Endometrial microvascular endothelial cells (primary cell): ENCODE data around the gene HOXA9. TPM values are rescaled to one million over a fixed set of nuclear protein-coding genes. Genes with fewer than 3 reads are reported as not detected.

Experiments used
- in situ Hi-C: cut with HindIII; loops from 2 replicates; pipeline ENCODE4 v1.10.0; 2017; ENCODE audit warnings: low sequenced_read_pairs, low pct_unique_long_range_greater_than_20kb; ENCODE audit errors: inconsistent ontology term
- total RNA-seq: library from RNA; depleted of rRNA; stranded (reverse); fragments of >200 nt; gene quantifications from one replicate; pipeline ENCODE4 v1.2.3, GENCODE V29; 2015; ENCODE audit errors: inconsistent ontology term

The HOXA9 gene
- total RNA-seq, 1 donor from 2014 or later: 47.0 TPM

GRCh38 chr7:27124902-27125689, 40.2 kb downstream of the HOXA9 start:
- in situ Hi-C loops: loop anchor here (5.0 kb wide), 1 partner anchor 33 kb away; no protein-coding TSS in a partner anchor

DNA sequence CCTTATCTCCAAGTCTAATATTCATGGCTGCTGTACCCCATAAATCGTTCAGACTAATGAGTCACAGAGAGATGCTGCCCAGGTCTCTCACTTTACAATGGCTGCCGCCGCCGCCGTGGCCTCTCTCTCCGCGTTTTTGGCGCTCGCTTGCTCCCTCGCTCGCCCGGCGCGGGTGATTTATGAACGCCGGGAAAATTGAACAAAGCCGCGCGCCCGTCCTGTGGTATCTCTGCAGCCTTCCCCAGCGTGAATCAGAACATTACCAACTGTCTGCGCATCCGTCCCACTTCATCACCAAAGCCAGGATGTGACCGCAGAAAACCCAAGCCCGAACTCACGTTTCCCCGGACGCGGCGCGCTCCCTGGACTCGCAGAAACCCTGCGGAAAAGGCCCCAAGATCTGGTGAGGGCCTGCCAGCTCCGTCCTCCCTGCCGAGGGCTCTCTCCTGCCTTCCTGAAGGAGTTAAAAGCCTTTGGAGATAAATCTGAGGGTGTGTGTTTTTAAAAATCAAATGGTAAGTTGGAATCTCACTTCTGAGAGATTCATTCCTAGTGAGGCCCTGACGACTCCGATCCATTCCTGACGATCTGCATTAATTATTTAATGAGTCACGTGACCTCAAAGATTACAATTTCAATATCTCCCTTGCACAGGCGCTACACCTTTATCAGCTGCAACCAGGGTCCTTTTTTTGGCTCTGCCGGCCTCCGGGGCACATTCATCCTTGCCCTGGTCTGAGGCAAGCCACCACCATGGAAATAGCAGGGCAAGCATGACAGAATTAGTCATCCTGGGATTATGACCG, 41.0 kb downstream of the HOXA9 start:
- in situ Hi-C loops: no loop called here

GRCh38 chr7:27123477-27124053, 41.8 kb downstream of the HOXA9 start:
- in situ Hi-C loops: no loop called here

DNA sequence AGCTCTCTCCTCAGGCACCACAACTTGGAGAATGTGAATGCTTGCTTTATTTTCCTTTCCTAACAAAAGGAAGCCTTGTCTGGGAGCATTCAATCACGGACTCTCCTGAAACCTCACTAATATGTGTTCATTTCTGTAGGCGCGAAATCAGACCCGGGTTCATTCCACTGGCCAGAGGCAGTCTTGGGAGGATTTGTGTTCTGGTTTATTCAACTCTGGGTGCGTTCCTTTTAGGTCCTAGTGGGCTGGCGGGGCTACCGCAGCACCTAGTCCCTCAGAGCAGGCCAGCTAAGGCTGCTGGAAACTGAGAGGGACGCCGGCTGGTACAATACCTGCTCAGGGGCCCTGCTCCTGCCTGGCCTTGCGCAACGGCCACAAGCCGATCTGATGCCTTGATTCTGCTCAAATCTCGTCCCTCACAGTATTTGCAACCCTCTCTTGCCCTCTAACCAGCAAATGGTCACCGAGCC, 42.3 kb downstream of the HOXA9 start:
- in situ Hi-C loops: no loop called here

- in situ Hi-C loops: no loop called here
These were observed 43.0 kb downstream of the HOXA9 start for GRCh38 chr7:27122077-27122910.

DNA sequence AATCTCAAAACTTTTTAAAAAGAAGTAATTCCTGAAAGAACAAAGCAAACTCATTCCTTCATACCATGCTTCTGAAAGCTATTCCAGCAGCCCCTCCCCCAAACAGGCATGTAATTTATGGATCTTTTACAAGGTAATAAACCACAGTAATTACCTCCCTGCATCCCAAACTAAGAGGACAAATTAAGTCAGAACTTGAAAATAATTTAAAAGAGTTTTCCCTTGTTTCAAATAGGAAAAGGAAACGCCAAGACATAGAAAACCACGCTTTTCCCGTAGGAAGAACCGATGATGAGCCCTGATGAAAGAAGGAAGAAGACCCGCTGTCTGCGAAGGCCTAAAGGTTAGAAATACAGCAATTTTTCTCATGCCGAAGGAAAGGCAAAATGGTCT, 43.7 kb downstream of the HOXA9 start:
- in situ Hi-C loops: no loop called here

DNA sequence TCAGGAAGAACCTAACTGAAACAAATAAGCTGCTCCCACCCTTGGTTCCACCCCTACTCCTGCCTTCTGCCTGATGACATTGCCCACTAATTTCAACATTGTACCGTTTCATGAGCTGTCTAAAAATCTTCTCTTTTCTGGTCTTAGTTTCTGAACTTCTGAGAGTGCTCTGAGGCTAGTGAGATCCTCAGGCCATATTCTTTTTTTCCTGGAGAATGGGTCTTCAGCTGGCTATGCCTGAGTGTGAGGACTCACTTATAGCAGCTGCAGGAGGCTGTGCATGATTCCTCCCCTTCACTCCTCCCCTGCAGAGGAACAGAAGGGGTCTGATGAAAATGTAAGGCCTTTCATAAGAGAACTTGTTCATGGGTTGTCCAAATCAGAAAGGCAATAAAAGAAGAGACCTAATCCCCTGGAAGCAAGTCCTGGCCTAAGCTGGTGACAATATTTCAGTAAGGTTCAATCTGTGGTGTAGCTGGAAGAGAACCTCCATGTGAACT, 45.9 kb downstream of the HOXA9 start:
- in situ Hi-C loops: no loop called here

GRCh38 chr7:27118580-27118979, 46.8 kb downstream of the HOXA9 start:
- in situ Hi-C loops: no loop called here

DNA sequence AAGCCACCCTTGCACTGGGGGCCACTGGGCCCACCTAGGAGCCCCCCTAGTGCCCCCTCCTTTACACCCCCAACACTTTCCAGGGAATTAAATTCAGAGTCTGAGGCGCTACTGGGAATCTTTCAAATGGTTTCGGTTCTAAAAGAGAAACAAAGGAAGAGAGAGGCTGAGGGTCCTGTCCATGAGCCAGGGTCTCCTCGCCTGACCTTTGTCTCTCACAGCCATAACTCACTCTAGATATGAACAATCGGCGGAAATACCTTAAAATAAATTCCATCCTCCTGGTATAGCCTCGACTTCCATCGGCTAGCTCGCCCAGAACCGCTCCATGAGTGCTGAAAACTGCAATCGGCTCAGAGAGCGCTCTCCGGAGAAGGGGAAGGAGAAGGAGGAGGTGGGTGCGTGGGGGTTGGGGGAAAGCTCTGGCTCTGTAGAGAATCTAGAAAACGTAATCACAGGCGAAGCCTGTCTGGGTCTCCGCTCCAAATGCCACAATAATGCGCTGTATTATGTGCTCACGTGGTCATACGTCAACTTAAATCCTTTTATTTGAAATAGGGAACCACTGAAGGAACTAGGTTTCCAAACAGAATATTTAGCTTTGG, 47.3 kb downstream of the HOXA9 start:
- in situ Hi-C loops: no loop called here

DNA sequence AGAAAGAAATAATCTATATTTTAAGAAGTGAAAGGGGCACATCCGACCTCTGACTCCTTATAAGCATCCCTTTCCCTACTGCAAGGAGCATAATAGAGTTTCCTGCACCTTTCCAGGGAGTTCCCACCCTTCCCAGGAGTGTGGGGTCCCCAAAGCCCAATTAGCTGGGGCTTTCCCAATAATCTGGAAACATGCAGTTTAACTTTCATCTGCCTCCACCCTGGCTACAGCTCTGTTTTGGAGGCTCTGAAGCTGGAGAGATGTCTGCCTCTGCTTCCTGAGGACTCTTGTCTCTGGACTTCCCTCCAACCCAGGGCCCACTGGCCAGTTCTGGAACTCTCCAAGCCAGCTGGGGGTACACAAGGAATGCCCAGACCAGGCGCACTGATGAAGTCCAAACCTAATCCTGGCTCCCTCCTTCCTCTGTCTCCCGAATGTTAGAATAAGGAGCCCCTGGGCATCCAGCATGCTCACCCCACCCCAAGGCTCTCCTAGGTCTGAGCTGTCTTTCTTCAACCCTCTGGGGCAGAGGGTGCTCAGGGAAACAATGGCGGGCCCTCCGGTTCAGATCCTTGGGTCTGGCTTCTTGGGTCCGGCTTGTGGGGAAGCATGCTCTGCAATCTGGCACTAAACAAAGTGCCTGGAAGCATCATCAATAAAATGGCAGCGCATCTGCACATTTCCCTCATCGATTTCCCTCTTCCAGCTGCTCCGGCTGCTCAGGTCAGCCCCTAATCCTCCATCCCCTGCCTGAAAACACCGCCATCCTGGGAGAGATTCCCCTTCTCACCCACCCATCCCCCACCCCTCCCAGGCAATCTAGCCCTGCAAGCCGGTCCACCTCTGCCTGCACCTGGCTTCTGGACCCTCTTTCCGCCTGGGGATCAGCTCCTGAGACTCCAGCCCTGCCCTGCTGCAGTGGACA, 48.1 kb downstream of the HOXA9 start:
- in situ Hi-C loops: no loop called here

- in situ Hi-C loops: no loop called here
These were observed 49.0 kb downstream of the HOXA9 start for GRCh38 chr7:27116031-27116961.

- in situ Hi-C loops: no loop called here
These were observed 49.9 kb downstream of the HOXA9 start for GRCh38 chr7:27115221-27116026.

DNA sequence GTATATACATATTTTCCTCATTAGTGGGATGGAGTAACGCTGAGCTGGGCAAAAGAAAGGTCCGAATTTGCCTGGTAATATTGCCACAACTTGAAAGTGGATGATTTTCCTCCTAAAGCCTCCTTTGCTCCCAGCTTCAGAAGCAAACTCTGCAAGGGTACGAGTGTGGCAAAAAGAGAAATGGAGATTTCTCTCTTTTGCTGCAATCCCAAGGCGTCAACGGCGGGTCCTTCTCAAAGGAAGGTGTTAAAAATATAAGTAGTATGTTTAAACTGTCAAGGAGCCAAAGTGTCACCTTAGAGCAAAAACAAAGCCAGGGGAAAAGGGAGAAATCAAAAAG, 50.5 kb downstream of the HOXA9 start:
- in situ Hi-C loops: no loop called here

GRCh38 chr7:27113991-27114769, 51.2 kb downstream of the HOXA9 start:
- in situ Hi-C loops: no loop called here
